ENCODE data around the gene SNX25.

The SNX25 gene

DNA sequence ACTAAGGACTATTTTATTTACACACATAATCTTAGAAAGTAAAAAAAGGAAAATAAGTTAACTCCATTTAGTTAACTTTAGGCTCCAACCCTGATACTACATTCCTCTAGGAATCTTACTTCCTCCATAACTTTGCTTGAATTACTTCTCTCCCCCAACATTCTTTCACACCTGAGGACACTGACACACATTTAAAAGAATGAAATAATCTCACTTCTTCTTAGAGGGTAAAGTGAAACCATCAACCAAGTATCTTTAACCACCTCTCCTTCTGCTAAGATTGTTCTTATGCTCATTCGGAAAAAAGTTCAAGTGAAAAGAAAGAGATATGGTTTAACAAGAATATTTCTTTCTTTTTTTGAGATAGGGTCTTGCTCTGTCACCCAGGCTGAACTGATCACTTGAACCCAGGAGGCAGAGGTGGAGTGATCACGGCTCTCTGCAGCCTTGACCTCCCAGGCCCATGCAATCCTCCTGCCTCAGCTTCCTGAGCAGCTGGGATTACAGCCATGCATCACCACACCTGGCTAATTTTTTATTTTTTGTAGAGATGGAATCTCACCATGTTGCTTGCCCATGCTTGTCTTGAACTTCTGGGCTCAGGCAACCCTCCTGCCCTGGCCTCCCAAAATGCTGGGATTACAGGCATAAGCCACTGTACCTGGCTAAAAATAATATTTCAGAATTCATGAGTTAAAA lies 37.9 kb upstream of the SNX25 start:
- H3K9me2 ChIP-seq (replicated peaks; ENCODE audit: control insufficient read depth, low read length) = no peaks in the 10 kb centered on the region
- peak overlapping the region; percentile 42 for H3K27ac ChIP-seq (ENCODE audit: low read depth, low read length)
- 0 out of 2 replicates have a peak, but pooled peaks cover 3% of the 10 kb centered on the region for H3K79me2 ChIP-seq (ENCODE audit: control insufficient read depth, low read length)
- H3K9me3 ChIP-seq (ENCODE audit: control insufficient read depth, insufficient read depth, low read length) = no peaks in the 10 kb centered on the region
- peak overlapping the region; percentile 43 for H3K4me2 ChIP-seq (ENCODE audit: low read length)
- H3F3A ChIP-seq (ENCODE audit: control insufficient read depth, insufficient read depth) = peaks cover 3% of the 10 kb centered on the region; the same call in 1 of the 2 replicates
- H4K20me1 ChIP-seq (ENCODE audit: control insufficient read depth, insufficient read depth, low read depth, low read length) = no peaks in the 10 kb centered on the region
- peaks cover 17% of the 10 kb centered on the region for H3K4me1 ChIP-seq (ENCODE audit: control insufficient read depth, low read length)
- H3K4me3 ChIP-seq (ENCODE audit: low read length) = no peak overlapping the region
- H3K27me3 ChIP-seq (ENCODE audit: control insufficient read depth, low read length) = no peaks in the 10 kb centered on the region
- TF ChIP-seq EZH2phosphoT487 (IDR thresholded peaks at IDR 0.05; ENCODE audit: borderline replicate concordance, low read length) = no peak
- TF ChIP-seq, protein P1, sequence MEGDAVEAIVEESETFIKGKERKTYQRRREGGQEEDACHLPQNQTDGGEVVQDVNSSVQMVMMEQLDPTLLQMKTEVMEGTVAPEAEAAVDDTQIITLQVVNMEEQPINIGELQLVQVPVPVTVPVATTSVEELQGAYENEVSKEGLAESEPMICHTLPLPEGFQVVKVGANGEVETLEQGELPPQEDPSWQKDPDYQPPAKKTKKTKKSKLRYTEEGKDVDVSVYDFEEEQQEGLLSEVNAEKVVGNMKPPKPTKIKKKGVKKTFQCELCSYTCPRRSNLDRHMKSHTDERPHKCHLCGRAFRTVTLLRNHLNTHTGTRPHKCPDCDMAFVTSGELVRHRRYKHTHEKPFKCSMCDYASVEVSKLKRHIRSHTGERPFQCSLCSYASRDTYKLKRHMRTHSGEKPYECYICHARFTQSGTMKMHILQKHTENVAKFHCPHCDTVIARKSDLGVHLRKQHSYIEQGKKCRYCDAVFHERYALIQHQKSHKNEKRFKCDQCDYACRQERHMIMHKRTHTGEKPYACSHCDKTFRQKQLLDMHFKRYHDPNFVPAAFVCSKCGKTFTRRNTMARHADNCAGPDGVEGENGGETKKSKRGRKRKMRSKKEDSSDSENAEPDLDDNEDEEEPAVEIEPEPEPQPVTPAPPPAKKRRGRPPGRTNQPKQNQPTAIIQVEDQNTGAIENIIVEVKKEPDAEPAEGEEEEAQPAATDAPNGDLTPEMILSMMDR (IDR thresholded peaks at IDR 0.05; ENCODE audit: low read depth, low read length, poor library complexity, severe bottlenecking) = no peak
- peaks cover 48% of the 10 kb centered on the region for H3K36me3 ChIP-seq (ENCODE audit: control insufficient read depth, low read length)

DNA sequence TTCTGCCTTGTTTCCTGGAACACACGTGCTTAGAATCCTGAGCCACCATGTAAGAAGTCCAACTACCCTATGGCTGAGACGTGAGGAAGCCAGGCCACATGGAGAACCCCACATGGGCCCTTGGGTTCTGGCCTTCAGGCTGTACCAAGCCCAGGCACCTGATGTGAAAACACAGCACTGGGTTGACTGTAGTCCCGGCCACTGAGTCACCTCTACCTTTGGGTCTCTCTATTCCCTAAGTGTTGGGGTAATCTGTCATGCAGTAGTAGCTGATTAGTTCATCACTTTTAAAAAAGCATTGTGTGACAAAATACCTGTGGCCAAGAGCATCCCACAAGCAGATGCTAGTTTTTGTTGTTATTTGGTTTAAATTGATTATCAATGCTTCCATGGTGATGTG lies 29.9 kb upstream of the SNX25 start:
- peaks cover 11% of the 10 kb centered on the region; the same call in 1 of the 2 replicates for H4K20me1 ChIP-seq (ENCODE audit: control insufficient read depth, insufficient read depth, low read depth, low read length)
- H3K36me3 ChIP-seq (ENCODE audit: control insufficient read depth, low read length) = peaks cover 29% of the 10 kb centered on the region
- H3K9me2 ChIP-seq (replicated peaks; ENCODE audit: control insufficient read depth, low read length) = no peaks in the 10 kb centered on the region
- H3K4me2 ChIP-seq (ENCODE audit: low read length) = no peak overlapping the region
- no peaks in the 10 kb centered on the region for H3K9me3 ChIP-seq (ENCODE audit: control insufficient read depth, insufficient read depth, low read length)
- no peaks in the 10 kb centered on the region for H3K27me3 ChIP-seq (ENCODE audit: control insufficient read depth, low read length)
- no peak overlapping the region for H3K27ac ChIP-seq (ENCODE audit: low read depth, low read length)
- H3F3A ChIP-seq (ENCODE audit: control insufficient read depth, insufficient read depth) = 0 out of 2 replicates have a peak, but pooled peaks cover under 1% of the 10 kb centered on the region
- H3K4me1 ChIP-seq (ENCODE audit: control insufficient read depth, low read length) = peaks cover 6% of the 10 kb centered on the region
- H3K4me3 ChIP-seq (ENCODE audit: low read length) = no peak overlapping the region
- TF ChIP-seq EZH2phosphoT487 (IDR thresholded peaks at IDR 0.05; ENCODE audit: borderline replicate concordance, low read length) = no peak
- TF ChIP-seq, protein P1 (IDR thresholded peaks at IDR 0.05; ENCODE audit: low read depth, low read length, poor library complexity, severe bottlenecking) = no peak
- H3K79me2 ChIP-seq (ENCODE audit: control insufficient read depth, low read length) = peaks cover 54% of the 10 kb centered on the region

DNA sequence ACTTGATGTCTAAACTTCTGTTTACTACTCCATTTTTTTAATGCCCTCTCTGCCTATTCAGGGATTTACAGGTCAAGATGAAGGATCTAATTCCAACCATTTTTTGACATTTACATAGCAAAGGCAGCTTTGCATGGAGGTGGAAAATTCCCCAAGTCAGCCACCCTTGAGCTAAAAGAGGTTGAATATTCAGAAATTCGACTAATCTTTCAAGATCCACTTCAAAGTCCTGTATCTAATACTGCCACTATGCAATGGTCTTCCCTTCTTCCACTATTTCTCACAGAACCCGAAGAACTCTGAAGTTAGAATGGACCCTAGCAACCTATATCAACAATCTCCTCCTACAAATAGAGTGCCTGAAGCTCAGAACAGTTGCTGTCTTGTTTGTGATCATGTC lies 27.2 kb upstream of the SNX25 start:
- Histone ChIP-seq H3K9me2 (replicated peaks; ENCODE audit: control insufficient read depth, low read length) (no peaks in the 10 kb centered on the region), H3K9me3 (ENCODE audit: control insufficient read depth, insufficient read depth, low read length) (no peaks in the 10 kb centered on the region), H3K79me2 (ENCODE audit: control insufficient read depth, low read length) (peaks cover 80% of the 10 kb centered on the region), H3F3A (ENCODE audit: control insufficient read depth, insufficient read depth) (0 out of 2 replicates have a peak, but pooled peaks cover 4% of the 10 kb centered on the region), H3K27me3 (ENCODE audit: control insufficient read depth, low read length) (no peaks in the 10 kb centered on the region), H3K27ac (ENCODE audit: low read depth, low read length) (no peak overlapping the region), H3K4me3 (ENCODE audit: low read length) (no peak overlapping the region), H3K4me1 (ENCODE audit: control insufficient read depth, low read length) (peaks cover 14% of the 10 kb centered on the region), H3K36me3 (ENCODE audit: control insufficient read depth, low read length) (peaks cover 20% of the 10 kb centered on the region), H3K4me2 (ENCODE audit: low read length) (no peak overlapping the region), H4K20me1 (ENCODE audit: control insufficient read depth, insufficient read depth, low read depth, low read length) (peaks cover 11% of the 10 kb centered on the region; the same call in 1 of the 2 replicates)
- TF ChIP-seq, protein P1 (IDR thresholded peaks at IDR 0.05; ENCODE audit: low read depth, low read length, poor library complexity, severe bottlenecking) = no peak
- TF ChIP-seq EZH2phosphoT487 (IDR thresholded peaks at IDR 0.05; ENCODE audit: borderline replicate concordance, low read length) = no peak
